HEK293 (cell line): ENCODE data around the gene PCDH18.

Experiments
- ATF2 ChIP-seq: fragments of 450-650 bp; formaldehyde crosslinking; IDR thresholded peaks from 2 replicates; pipeline ENCODE4 v1.5.1; 2016; ENCODE audit warnings: missing biosample characterization, missing genetic modification characterization, low read depth
- CTCF ChIP-seq: fragments of 450-650 bp; formaldehyde crosslinking; IDR thresholded peaks from 2 replicates; pipeline ENCODE4 v1.5.1; 2016; ENCODE audit warnings: missing biosample characterization, missing genetic modification characterization
- KLF1 ChIP-seq: fragments of 450-650 bp; formaldehyde crosslinking; IDR thresholded peaks from 2 replicates; pipeline ENCODE4 v1.5.1; 2016; ENCODE audit warnings: missing biosample characterization, missing genetic modification characterization
- ZNF18 ChIP-seq: fragments of 450-650 bp; formaldehyde crosslinking; IDR thresholded peaks from 2 replicates; pipeline ENCODE4 v1.5.1; 2016; ENCODE audit warnings: missing biosample characterization, missing genetic modification characterization
- ZNF24 ChIP-seq: fragments of 450-650 bp; formaldehyde crosslinking; IDR thresholded peaks from 2 replicates; pipeline ENCODE4 v1.5.1; 2016; ENCODE audit warnings: missing biosample characterization, missing genetic modification characterization
- ZNF248 ChIP-seq: fragments of 450-650 bp; formaldehyde crosslinking; IDR thresholded peaks from 2 replicates; pipeline ENCODE4 v1.5.1; 2017; ENCODE audit warnings: missing biosample characterization, missing genetic modification characterization
- ZNF561 ChIP-seq: fragments of 450-650 bp; IDR thresholded peaks from 2 replicates; pipeline ENCODE4 v1.5.1; 2018; ENCODE audit warnings: missing biosample characterization, missing genetic modification characterization, borderline replicate concordance
- ZNF747 ChIP-seq: fragments of 450-650 bp; formaldehyde crosslinking; IDR thresholded peaks from 2 replicates; pipeline ENCODE4 v1.5.1; 2016; ENCODE audit warnings: missing biosample characterization, missing genetic modification characterization

GRCh38 chr4:137530176-137530575 lies 2.1 kb downstream of the PCDH18 start:
- no peak for TF ChIP-seq CTCF (tag by site-specific recombination)
- TF ChIP-seq ZNF561 (tag by site-specific recombination): no peak
- TF ChIP-seq ZNF248 (tag by site-specific recombination): no peak
- TF ChIP-seq KLF1 (tag by site-specific recombination): no peak
- no peak for TF ChIP-seq ZNF18
- no peak for TF ChIP-seq ZNF24
- no peak for TF ChIP-seq ZNF747 (tag by site-specific recombination)
- TF ChIP-seq ATF2 (tag by site-specific recombination): no peak
